Mucosa of gallbladder (tissue), 1 donor: ENCODE measurements around the gene ZNF385A. TPM values are rescaled to one million over a fixed set of nuclear protein-coding genes. Genes with fewer than 3 reads are reported as not detected.

Experiments
- DNase-seq: peaks from one replicate; pipeline ENCODE4 v3.0.0-alpha.2; 2020; ENCODE audit warnings: low spot score
- total RNA-seq: library from RNA; stranded (reverse); gene quantifications from one replicate; pipeline ENCODE4 v1.2.1, GENCODE V29; 2021
- donor health status: DM: no; HTN: no; CAD: no.

ZNF385A gene
- total RNA-seq, 1 donor from 2014 or later: 11.4 TPM

- no peak for DNase-seq
These were observed 30.8 kb upstream of the ZNF385A start for GRCh38 chr12:54415221-54415929.

GRCh38 chr12:54413284-54414190 lies 29.0 kb upstream of the ZNF385A start:
- no peak for DNase-seq

- no peak for DNase-seq
These were observed 28.3 kb upstream of the ZNF385A start for GRCh38 chr12:54412786-54413185.

GRCh38 chr12:54412348-54412747 lies 27.8 kb upstream of the ZNF385A start:
- DNase-seq: no peak

GRCh38 chr12:54411391-54412241 lies 27.1 kb upstream of the ZNF385A start:
- no peak for DNase-seq

- no peak for DNase-seq
These were observed 24.7 kb upstream of the ZNF385A start for GRCh38 chr12:54409267-54409666.

- no peak for DNase-seq
These were observed 22.8 kb upstream of the ZNF385A start for GRCh38 chr12:54407183-54407905.

GRCh38 chr12:54405573-54405972 lies 21.0 kb upstream of the ZNF385A start:
- no peak for DNase-seq

- DNase-seq: no peak
These were observed 20.6 kb upstream of the ZNF385A start for GRCh38 chr12:54405106-54405505.

- peak; percentile 55 for DNase-seq
These were observed 19.8 kb upstream of the ZNF385A start for GRCh38 chr12:54404061-54405004.

- DNase-seq: no peak
These were observed 16.6 kb upstream of the ZNF385A start for GRCh38 chr12:54401119-54401518.

- DNase-seq: peak; percentile 88
These were observed 14.7 kb upstream of the ZNF385A start for GRCh38 chr12:54398995-54399793.

- DNase-seq: no peak
These were observed 13.7 kb upstream of the ZNF385A start for GRCh38 chr12:54398218-54398617.

- DNase-seq: no peak
These were observed 12.6 kb upstream of the ZNF385A start for GRCh38 chr12:54397157-54397556.

GRCh38 chr12:54395545-54395944 lies 11.0 kb upstream of the ZNF385A start:
- no peak for DNase-seq

- DNase-seq: no peak
These were observed 10.5 kb upstream of the ZNF385A start for GRCh38 chr12:54394986-54395385.

- DNase-seq: no peak
These were observed 9.8 kb upstream of the ZNF385A start for GRCh38 chr12:54394281-54394719.

- no peak for DNase-seq
These were observed 9.2 kb upstream of the ZNF385A start for GRCh38 chr12:54393743-54394142.

GRCh38 chr12:54393207-54393609 lies 8.7 kb upstream of the ZNF385A start:
- DNase-seq: no peak
